Panc1 (cell line): ENCODE results near the gene CAVIN3.

ENCODE experiments used
- POLR2AphosphoS5 ChIP-seq: IDR thresholded peaks from 2 replicates; pipeline ENCODE4 v1.6.1; 2012; ENCODE audit warnings: mild to moderate bottlenecking, low read depth, low read length, moderate library complexity
- SIN3A ChIP-seq: IDR thresholded peaks from 2 replicates; pipeline ENCODE4 v1.6.1; 2012; ENCODE audit warnings: low read depth, mild to moderate bottlenecking, low read length, moderate library complexity, borderline replicate concordance; ENCODE audit not compliant: insufficient read depth
- TCF7L2 ChIP-seq: IDR thresholded peaks from 2 replicates; pipeline ENCODE4 v1.6.1; 2011; ENCODE audit warnings: mild to moderate bottlenecking, low read depth, low read length, inconsistent platforms
- TF ChIP-seq, protein P1 (sequence below): fragments of 450-650 bp; IDR thresholded peaks from 2 replicates; pipeline ENCODE4 v1.5.1; 2017; ENCODE audit warnings: mild to moderate bottlenecking
- TF ChIP-seq, protein P2 (sequence below), 2 experiments: IDR thresholded peaks; 2 replicates each; pipeline ENCODE4 v1.6.1; 2011 to 2012; ENCODE audit warnings: low read depth in 2 of 2, control low read depth in 1 of 2, low read length in 1 of 2, mild to moderate bottlenecking in 1 of 2, moderate library complexity in 1 of 2; ENCODE audit not compliant: insufficient read depth in 1 of 2

DNA sequence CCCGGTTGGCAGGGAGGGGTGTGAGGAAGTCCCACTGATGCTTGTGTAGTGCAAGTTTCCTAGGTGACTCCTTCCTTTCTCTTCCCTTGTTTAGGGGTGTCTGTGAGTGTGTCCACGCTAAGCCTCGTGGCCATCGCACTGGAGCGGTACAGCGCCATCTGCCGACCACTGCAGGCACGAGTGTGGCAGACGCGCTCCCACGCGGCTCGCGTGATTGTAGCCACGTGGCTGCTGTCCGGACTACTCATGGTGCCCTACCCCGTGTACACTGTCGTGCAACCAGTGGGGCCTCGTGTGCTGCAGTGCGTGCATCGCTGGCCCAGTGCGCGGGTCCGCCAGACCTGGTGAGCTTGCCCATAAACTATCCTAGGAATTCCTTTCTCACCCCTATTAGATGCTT is 50.3 kb downstream of the CAVIN3 start:
- TF ChIP-seq, protein P1, sequence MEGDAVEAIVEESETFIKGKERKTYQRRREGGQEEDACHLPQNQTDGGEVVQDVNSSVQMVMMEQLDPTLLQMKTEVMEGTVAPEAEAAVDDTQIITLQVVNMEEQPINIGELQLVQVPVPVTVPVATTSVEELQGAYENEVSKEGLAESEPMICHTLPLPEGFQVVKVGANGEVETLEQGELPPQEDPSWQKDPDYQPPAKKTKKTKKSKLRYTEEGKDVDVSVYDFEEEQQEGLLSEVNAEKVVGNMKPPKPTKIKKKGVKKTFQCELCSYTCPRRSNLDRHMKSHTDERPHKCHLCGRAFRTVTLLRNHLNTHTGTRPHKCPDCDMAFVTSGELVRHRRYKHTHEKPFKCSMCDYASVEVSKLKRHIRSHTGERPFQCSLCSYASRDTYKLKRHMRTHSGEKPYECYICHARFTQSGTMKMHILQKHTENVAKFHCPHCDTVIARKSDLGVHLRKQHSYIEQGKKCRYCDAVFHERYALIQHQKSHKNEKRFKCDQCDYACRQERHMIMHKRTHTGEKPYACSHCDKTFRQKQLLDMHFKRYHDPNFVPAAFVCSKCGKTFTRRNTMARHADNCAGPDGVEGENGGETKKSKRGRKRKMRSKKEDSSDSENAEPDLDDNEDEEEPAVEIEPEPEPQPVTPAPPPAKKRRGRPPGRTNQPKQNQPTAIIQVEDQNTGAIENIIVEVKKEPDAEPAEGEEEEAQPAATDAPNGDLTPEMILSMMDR = peak; percentile 68
- TF ChIP-seq POLR2AphosphoS5 (no peak), SIN3A (no peak), TCF7L2 (no peak)
- TF ChIP-seq, protein P2, sequence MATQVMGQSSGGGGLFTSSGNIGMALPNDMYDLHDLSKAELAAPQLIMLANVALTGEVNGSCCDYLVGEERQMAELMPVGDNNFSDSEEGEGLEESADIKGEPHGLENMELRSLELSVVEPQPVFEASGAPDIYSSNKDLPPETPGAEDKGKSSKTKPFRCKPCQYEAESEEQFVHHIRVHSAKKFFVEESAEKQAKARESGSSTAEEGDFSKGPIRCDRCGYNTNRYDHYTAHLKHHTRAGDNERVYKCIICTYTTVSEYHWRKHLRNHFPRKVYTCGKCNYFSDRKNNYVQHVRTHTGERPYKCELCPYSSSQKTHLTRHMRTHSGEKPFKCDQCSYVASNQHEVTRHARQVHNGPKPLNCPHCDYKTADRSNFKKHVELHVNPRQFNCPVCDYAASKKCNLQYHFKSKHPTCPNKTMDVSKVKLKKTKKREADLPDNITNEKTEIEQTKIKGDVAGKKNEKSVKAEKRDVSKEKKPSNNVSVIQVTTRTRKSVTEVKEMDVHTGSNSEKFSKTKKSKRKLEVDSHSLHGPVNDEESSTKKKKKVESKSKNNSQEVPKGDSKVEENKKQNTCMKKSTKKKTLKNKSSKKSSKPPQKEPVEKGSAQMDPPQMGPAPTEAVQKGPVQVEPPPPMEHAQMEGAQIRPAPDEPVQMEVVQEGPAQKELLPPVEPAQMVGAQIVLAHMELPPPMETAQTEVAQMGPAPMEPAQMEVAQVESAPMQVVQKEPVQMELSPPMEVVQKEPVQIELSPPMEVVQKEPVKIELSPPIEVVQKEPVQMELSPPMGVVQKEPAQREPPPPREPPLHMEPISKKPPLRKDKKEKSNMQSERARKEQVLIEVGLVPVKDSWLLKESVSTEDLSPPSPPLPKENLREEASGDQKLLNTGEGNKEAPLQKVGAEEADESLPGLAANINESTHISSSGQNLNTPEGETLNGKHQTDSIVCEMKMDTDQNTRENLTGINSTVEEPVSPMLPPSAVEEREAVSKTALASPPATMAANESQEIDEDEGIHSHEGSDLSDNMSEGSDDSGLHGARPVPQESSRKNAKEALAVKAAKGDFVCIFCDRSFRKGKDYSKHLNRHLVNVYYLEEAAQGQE (IDR thresholded peaks at IDR 0.05; ENCODE audit: insufficient read depth in 1 of 2, low read depth in 2 of 2, low read length in 1 of 2) = no peak
